ENCODE measurements around the gene TMEM150C.
"Not testable (repeated sequence)": the region's sequence is repeated elsewhere in the genome, so short reads cannot be mapped to it uniquely, and the experiment has no call there.

Gene TMEM150C

GRCh38 chr4:82555276-82555675, 6.5 kb downstream of the TMEM150C start:
- no peak for DNase-seq (ENCODE audit: low spot score)
- no peak overlapping the region for H3K27ac ChIP-seq
- H3K4me3 ChIP-seq, result no peak overlapping the region
- TF ChIP-seq CTCF (IDR thresholded peaks at IDR 0.05), result no peak

- no peak for DNase-seq (ENCODE audit: low spot score)
- H3K4me3 ChIP-seq, result no peak overlapping the region
- TF ChIP-seq CTCF (IDR thresholded peaks at IDR 0.05), result no peak
- H3K27ac ChIP-seq, result no peak overlapping the region
Measured at GRCh38 chr4:82553020-82553419, 8.8 kb downstream of the TMEM150C start.

- H3K27ac ChIP-seq, result no peak overlapping the region
- TF ChIP-seq CTCF (IDR thresholded peaks at IDR 0.05), result no peak
- H3K4me3 ChIP-seq, result no peak overlapping the region
- no peak for DNase-seq (ENCODE audit: low spot score)
Measured at GRCh38 chr4:82551734-82552133, 10.1 kb downstream of the TMEM150C start.

GRCh38 chr4:82547850-82548249, 13.9 kb downstream of the TMEM150C start:
- DNase-seq (ENCODE audit: low spot score); H3K4me3 ChIP-seq; H3K27ac ChIP-seq: not testable (repeated sequence)

- DNase-seq (ENCODE audit: low spot score), result no peak
- TF ChIP-seq CTCF (IDR thresholded peaks at IDR 0.05), result no peak
- H3K27ac ChIP-seq, result no peak overlapping the region
- H3K4me3 ChIP-seq, result no peak overlapping the region
Measured at GRCh38 chr4:82543131-82543530, 18.7 kb downstream of the TMEM150C start.

- H3K27ac ChIP-seq, result no peak overlapping the region
- no peak for TF ChIP-seq CTCF (IDR thresholded peaks at IDR 0.05)
Measured at GRCh38 chr4:82542642-82543041, 19.1 kb downstream of the TMEM150C start.

GRCh38 chr4:82529322-82529721, 32.5 kb downstream of the TMEM150C start:
- Histone ChIP-seq H3K4me3 (no peak overlapping the region), H3K27ac (no peak overlapping the region)
- no peak for DNase-seq (ENCODE audit: low spot score)
- no peak for TF ChIP-seq CTCF (IDR thresholded peaks at IDR 0.05)

More at GRCh38 chr4:82542642-82543041, 19.1 kb downstream of the TMEM150C start:
- no peak for DNase-seq (ENCODE audit: low spot score)
- H3K4me3 ChIP-seq, result no peak overlapping the region

GRCh38 chr4:82528868-82529267, 32.9 kb downstream of the TMEM150C start:
- no peak for DNase-seq (ENCODE audit: low spot score)
- no peak overlapping the region for H3K27ac ChIP-seq
- H3K4me3 ChIP-seq, result no peak overlapping the region
- TF ChIP-seq CTCF (IDR thresholded peaks at IDR 0.05), result no peak

All from coronary artery (tissue), 2 donors.